Ectodermal cell (in vitro differentiated cells): ENCODE data around the gene PTPN4.
"Not testable (repeated sequence)": the region's sequence is repeated elsewhere in the genome, so short reads cannot be mapped to it uniquely, and the experiment has no call there.

Experiments used
- H3K27ac ChIP-seq: 2 replicates; pipeline ENCODE4 v1.7.0; 2013; ENCODE audit warnings: mild to moderate bottlenecking, low read depth, low read length; ENCODE audit not compliant: insufficient read depth, poor library complexity, severe bottlenecking
- H3K27me3 ChIP-seq: 2 replicates; pipeline ENCODE4 v1.7.0; 2013; ENCODE audit warnings: mild to moderate bottlenecking, low read length; ENCODE audit not compliant: insufficient read depth, control insufficient read depth, poor library complexity, severe bottlenecking
- H3K36me3 ChIP-seq: one replicate; pipeline ENCODE4 v1.7.0; 2013; ENCODE audit warnings: low read length; ENCODE audit not compliant: control insufficient read depth, insufficient read depth
- H3K4me1 ChIP-seq: one replicate; pipeline ENCODE4 v1.7.0; 2013; ENCODE audit warnings: low read length; ENCODE audit not compliant: control insufficient read depth, insufficient read depth
- H3K4me3 ChIP-seq: 2 replicates; pipeline ENCODE4 v1.7.0; 2013; ENCODE audit warnings: low read depth, low read length, control low read depth; ENCODE audit not compliant: insufficient read depth
- H3K9me3 ChIP-seq: 2 replicates; pipeline ENCODE4 v1.7.0; 2013; ENCODE audit warnings: mild to moderate bottlenecking, low read length, moderate library complexity; ENCODE audit not compliant: control insufficient read depth
- WGBS, 2 experiments: methylation state at CpG; one replicate each; pipeline ENCODE4 v1.1.7; 2013; ENCODE audit warnings: missing lambda C conversion rate in 2 of 2; 5-methylcytosine and 5-hydroxymethylcytosine counted together

The PTPN4 gene

DNA sequence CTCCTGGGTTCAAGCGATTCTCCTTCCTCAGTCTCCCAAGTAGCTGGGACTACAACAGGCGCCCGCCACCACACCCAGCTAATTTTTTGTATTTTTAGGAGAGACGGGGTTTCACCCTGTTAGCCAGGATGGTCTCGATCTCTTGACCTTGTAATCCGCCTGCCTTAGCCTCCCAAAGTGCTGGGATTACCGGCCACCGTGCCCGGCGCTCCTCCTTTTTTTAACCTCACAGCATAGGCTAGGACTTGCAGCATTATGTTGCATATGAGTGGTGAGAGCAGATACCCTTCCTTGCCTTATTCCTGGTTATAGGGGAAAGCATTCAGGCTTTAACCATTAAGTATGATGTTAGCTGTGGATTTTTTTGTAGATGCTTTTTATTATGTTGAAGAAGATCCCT is 42.3 kb downstream of the PTPN4 start:
- H3K4me3 ChIP-seq, H3K4me1 ChIP-seq, H3K9me3 ChIP-seq, H3K27ac ChIP-seq, H3K36me3 ChIP-seq, H3K27me3 ChIP-seq: not testable (repeated sequence)
- 57 to 68% methylated on average over 10 of the region's 10 CpGs for WGBS, 2 experiments

- no peak overlapping the region for H3K4me3 ChIP-seq
- no peaks in the 10 kb centered on the region for H3K4me1 ChIP-seq
- no peak overlapping the region for H3K27ac ChIP-seq
- WGBS, 2 experiments: 100% methylated on average over 1 to 2 of the region's 2 CpGs
- no peaks in the 10 kb centered on the region for H3K27me3 ChIP-seq
- H3K36me3 ChIP-seq: no peaks in the 10 kb centered on the region
- no peaks in the 10 kb centered on the region for H3K9me3 ChIP-seq
Measured at GRCh38 chr2:119803101-119803500, 43.4 kb downstream of the PTPN4 start.

- H3K4me3 ChIP-seq, H3K4me1 ChIP-seq, H3K36me3 ChIP-seq, H3K27me3 ChIP-seq, H3K27ac ChIP-seq, H3K9me3 ChIP-seq: not testable (repeated sequence)
- 87 to 92% methylated on average over 4 to 6 of the region's 6 CpGs for WGBS, 2 experiments
Measured at GRCh38 chr2:119804409-119804808, 44.7 kb downstream of the PTPN4 start.

DNA sequence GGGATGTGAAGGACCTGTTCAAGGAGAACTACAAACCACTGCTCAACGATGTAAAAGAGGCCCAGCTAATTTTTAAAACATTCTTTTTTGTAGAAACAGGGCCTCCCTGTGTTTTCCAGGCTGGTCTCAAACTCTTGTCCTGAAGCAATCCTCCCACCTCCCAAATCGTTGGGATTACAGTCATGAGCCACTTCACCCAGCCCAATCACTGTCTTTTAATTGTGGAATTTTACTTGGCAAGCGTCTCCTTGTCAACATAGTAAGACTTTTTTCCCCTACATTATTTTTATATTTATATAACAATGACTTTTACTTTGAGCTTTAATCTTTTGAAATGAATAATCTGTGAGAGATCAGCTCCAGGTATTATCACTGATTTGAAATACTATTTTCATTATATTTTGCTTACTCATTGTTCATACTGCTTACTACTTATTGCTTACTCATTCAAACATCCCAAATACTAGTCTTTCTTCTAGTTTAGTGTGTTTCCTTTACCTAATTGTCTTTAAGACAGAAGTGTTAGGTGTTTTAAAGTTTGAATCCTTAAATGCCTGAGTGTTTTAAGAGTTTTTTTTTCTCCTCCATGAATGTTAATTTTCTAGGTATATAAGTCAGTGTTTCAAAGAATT is 48.9 kb downstream of the PTPN4 start:
- Histone ChIP-seq H3K36me3 (no peaks in the 10 kb centered on the region), H3K27ac (no peak overlapping the region), H3K4me1 (no peaks in the 10 kb centered on the region), H3K27me3 (no peaks in the 10 kb centered on the region), H3K9me3 (no peaks in the 10 kb centered on the region), H3K4me3 (no peak overlapping the region)
- WGBS, 2 experiments: 78 to 80% methylated on average over 2 of the region's 3 CpGs

- H3K4me3 ChIP-seq: no peak overlapping the region
- no peaks in the 10 kb centered on the region for H3K4me1 ChIP-seq
- no peaks in the 10 kb centered on the region for H3K9me3 ChIP-seq
- 97% methylated on average over 4 to 5 of the region's 6 CpGs for WGBS, 2 experiments
- no peaks in the 10 kb centered on the region for H3K27me3 ChIP-seq
- H3K27ac ChIP-seq: no peak overlapping the region
- no peaks in the 10 kb centered on the region for H3K36me3 ChIP-seq
Measured at GRCh38 chr2:119809339-119810048, 49.8 kb downstream of the PTPN4 start.

DNA sequence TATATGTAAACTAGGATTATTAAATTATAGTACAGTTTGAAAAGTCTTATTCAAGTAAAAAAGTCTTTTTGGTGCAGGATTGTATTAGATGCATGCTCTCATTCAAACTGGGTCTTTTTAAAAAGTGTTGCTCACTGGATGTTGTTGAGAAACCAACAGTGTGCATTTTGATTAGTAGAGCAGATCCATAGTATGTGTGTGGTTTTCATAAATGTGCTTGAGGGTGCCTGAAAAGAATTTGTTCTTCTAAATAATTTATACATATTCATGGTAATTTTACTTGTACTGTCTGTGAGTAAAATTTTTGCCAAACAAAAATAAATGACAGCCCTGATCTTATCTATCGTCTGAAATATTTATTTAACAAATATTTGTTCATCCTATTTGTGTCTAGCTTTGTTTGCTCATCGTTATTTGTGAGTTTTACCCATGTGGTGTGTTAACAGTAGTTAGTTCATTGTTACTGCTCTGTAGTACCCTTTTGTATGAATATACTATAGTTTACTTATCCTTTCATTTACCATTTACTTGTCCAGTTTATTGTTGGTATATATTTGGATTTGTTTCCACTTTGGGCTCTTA is 50.4 kb downstream of the PTPN4 start:
- Histone ChIP-seq H3K9me3 (no peaks in the 10 kb centered on the region), H3K27ac (no peak overlapping the region), H3K36me3 (no peaks in the 10 kb centered on the region), H3K27me3 (no peaks in the 10 kb centered on the region), H3K4me1 (no peaks in the 10 kb centered on the region), H3K4me3 (no peak overlapping the region)
- 100% methylated on average over 2 of the region's 2 CpGs; no CpG with 5 or more reads in 1 of the 2 experiments for WGBS, 2 experiments

DNA sequence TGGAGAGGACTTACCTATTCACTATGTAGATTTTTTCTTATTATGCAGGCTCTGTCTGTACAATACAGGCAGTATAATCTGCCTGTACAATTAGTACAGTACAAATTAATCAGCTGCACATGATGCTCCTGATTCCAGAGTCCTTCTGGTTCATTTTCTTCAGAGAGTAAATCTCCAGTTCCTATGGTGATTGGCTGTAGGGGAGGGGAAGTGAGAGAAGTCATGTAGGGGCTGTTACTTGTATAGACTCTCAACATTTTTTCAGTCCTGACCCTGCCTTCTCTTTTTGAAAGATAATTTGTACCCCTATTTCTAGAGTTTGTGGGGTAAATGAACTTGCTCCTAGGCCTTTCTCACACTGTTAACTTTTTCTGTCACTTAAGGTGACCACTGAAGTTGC is 54.5 kb downstream of the PTPN4 start:
- Histone ChIP-seq H3K4me3 (no peak overlapping the region), H3K27me3 (no peaks in the 10 kb centered on the region), H3K36me3 (peaks cover 6% of the 10 kb centered on the region), H3K4me1 (no peaks in the 10 kb centered on the region), H3K9me3 (peaks cover 6% of the 10 kb centered on the region), H3K27ac (no peak overlapping the region)

DNA sequence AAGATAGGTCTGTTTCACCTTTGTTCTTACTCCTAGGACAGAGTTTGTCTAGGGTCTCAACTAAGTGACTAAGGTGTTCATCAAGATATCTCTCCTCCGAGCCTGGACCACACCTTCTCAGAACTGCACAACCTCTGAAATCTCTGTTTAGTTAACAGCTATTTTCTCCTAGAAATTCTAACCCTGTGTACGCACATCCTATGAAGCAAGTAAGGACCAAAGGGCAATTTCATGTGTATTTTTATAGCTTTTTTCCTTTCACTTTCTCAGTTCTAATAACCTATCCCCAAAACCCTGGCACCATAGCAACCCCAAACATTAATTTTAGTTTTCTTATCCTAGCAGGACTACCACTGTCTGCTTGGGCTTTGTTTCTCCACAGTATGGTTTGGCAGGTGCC is 59.1 kb downstream of the PTPN4 start:
- Histone ChIP-seq H3K27me3 (no peaks in the 10 kb centered on the region), H3K36me3 (peaks cover 6% of the 10 kb centered on the region), H3K4me3 (no peak overlapping the region), H3K4me1 (no peaks in the 10 kb centered on the region), H3K27ac (no peak overlapping the region), H3K9me3 (peaks cover 6% of the 10 kb centered on the region)
- WGBS, 2 experiments: 88 to 98% methylated on average over 2 of the region's 2 CpGs

- peaks cover 6% of the 10 kb centered on the region for H3K9me3 ChIP-seq
- no peaks in the 10 kb centered on the region for H3K27me3 ChIP-seq
- WGBS, 2 experiments: 87 to 91% methylated on average over 6 of the region's 6 CpGs
- no peak overlapping the region for H3K27ac ChIP-seq
- H3K4me3 ChIP-seq: no peak overlapping the region
- H3K4me1 ChIP-seq: no peaks in the 10 kb centered on the region
- H3K36me3 ChIP-seq: peaks cover 6% of the 10 kb centered on the region
Measured at GRCh38 chr2:119819846-119820245, 60.1 kb downstream of the PTPN4 start.

GRCh38 chr2:119820275-119820674 is 60.6 kb downstream of the PTPN4 start:
- Histone ChIP-seq H3K36me3 (peaks cover 6% of the 10 kb centered on the region), H3K9me3 (peaks cover 6% of the 10 kb centered on the region), H3K27me3 (no peaks in the 10 kb centered on the region), H3K4me3 (no peak overlapping the region), H3K4me1 (no peaks in the 10 kb centered on the region), H3K27ac (no peak overlapping the region)
